ENCODE data around the gene LMNB1.
"Not testable (repeated sequence)": the region's sequence is repeated elsewhere in the genome, so short reads cannot be mapped to it uniquely, and the experiment has no call there.

Gene LMNB1

DNA sequence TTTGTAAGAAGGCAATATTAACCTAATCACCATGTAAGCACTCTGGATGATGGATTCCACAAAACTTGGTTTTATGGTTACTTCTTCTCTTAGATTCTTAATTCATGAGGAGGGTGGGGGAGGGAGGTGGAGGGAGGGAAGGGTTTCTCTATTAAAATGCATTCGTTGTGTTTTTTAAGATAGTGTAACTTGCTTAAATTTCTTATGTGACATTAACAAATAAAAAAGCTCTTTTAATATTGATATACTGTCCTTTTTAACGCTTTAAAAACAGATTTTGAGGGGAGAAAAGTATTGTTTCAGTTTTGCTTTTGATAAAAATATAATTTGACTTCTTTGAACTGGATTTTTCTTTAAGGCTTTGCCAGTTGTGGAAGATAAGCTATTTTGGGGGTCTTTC, 59.8 kb downstream of the LMNB1 start:
- Histone ChIP-seq H3K27ac (ENCODE audit: low read length, poor library complexity, severe bottlenecking) (no peak overlapping the region), H2BK120ac (ENCODE audit: low read depth, low read length) (no peak overlapping the region), H4K8ac (ENCODE audit: low read length) (no peak overlapping the region), H3K14ac (ENCODE audit: low read length in 2 of 2) (no peak overlapping the region), H3K23ac (ENCODE audit: low read length in 2 of 2) (no peak overlapping the region), H3K79me1 (replicated peaks; ENCODE audit: low read length, poor library complexity, severe bottlenecking) (peaks cover 9% of the 10 kb centered on the region), H2AK5ac (ENCODE audit: low read length, severe bottlenecking) (no peak overlapping the region), H2BK12ac (ENCODE audit: low read length in 2 of 2) (no peak overlapping the region), H3K4me1 (ENCODE audit: control insufficient read depth, insufficient read depth, low read depth, low read length) (no peaks in the 10 kb centered on the region), H2AFZ (ENCODE audit: low read depth, low read length) (no peak overlapping the region), H3K4ac (ENCODE audit: low read depth in 1 of 2, low read length in 2 of 2) (no peak overlapping the region), H3K18ac (ENCODE audit: low read depth in 1 of 2, low read length in 2 of 2) (no peak overlapping the region), H3K27me3 (ENCODE audit: control insufficient read depth in 1 of 2, insufficient read depth in 1 of 2, low read length in 2 of 2) (no peaks in the 10 kb centered on the region), H2BK15ac (ENCODE audit: low read depth, poor library complexity, severe bottlenecking) (no peak overlapping the region), H3K36me3 (ENCODE audit: control insufficient read depth in 1 of 2, insufficient read depth in 2 of 2, low read depth in 1 of 2, low read length in 2 of 2) (peaks cover 0 to 11% of the 10 kb centered on the region in 2 experiments), H3K4me2 (ENCODE audit: low read length, poor library complexity, severe bottlenecking) (no peak overlapping the region), H3K9ac (ENCODE audit: low read length) (no peak overlapping the region), H2BK5ac (ENCODE audit: low read depth, low read length, poor library complexity, severe bottlenecking) (no peak overlapping the region), H3K4me3 (ENCODE audit: insufficient read depth in 1 of 2, low read depth in 1 of 2, low read length in 2 of 2) (no peak overlapping the region), H3K9me3 (ENCODE audit: control insufficient read depth, low read length) (no peaks in the 10 kb centered on the region), H4K91ac (ENCODE audit: low read length) (no peak overlapping the region)
- WGBS = 100% methylated on average over 1 of the region's 2 CpGs
- no peak for DNase-seq

DNA sequence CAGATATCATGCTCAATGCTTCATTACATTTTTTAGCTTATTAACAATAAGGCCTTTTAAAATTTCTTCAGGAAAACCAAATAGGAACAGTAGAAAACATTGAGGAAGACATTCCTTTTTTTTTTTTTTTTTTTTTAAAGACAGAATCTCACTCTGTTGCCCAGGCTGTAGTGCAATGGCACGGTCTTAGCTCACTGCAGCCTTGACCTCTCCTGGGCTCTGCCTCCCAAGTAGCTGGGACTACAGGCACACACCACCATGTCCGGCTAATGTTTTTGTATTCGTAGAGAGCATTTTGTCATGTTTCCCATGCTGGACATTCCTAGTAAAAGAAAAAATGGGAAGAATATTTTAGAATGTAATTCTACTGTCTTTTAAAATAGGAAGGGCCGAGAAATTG, 60.3 kb downstream of the LMNB1 start:
- Histone ChIP-seq H3K79me1 (replicated peaks; ENCODE audit: low read length, poor library complexity, severe bottlenecking) (peaks cover 9% of the 10 kb centered on the region), H3K4me2 (ENCODE audit: low read length, poor library complexity, severe bottlenecking) (no peak overlapping the region), H3K9me3 (ENCODE audit: control insufficient read depth, low read length) (no peaks in the 10 kb centered on the region), H4K8ac (ENCODE audit: low read length) (no peak overlapping the region), H3K27me3 (ENCODE audit: control insufficient read depth in 1 of 2, insufficient read depth in 1 of 2, low read length in 2 of 2) (no peaks in the 10 kb centered on the region), H2AFZ (ENCODE audit: low read depth, low read length) (no peak overlapping the region), H3K4me1 (ENCODE audit: control insufficient read depth, insufficient read depth, low read depth, low read length) (no peaks in the 10 kb centered on the region), H3K14ac (ENCODE audit: low read length in 2 of 2) (no peak overlapping the region), H3K23ac (ENCODE audit: low read length in 2 of 2) (no peak overlapping the region), H2BK12ac (ENCODE audit: low read length in 2 of 2) (no peak overlapping the region), H3K27ac (ENCODE audit: low read length, poor library complexity, severe bottlenecking) (no peak overlapping the region), H3K18ac (ENCODE audit: low read depth in 1 of 2, low read length in 2 of 2) (no peak overlapping the region), H4K91ac (ENCODE audit: low read length) (no peak overlapping the region), H3K36me3 (ENCODE audit: control insufficient read depth in 1 of 2, insufficient read depth in 2 of 2, low read depth in 1 of 2, low read length in 2 of 2) (peaks cover 0 to 11% of the 10 kb centered on the region in 2 experiments), H3K4me3 (ENCODE audit: insufficient read depth in 1 of 2, low read depth in 1 of 2, low read length in 2 of 2) (no peak overlapping the region), H2AK5ac (ENCODE audit: low read length, severe bottlenecking) (no peak overlapping the region), H2BK15ac (ENCODE audit: low read depth, poor library complexity, severe bottlenecking) (no peak overlapping the region), H3K9ac (ENCODE audit: low read length) (no peak overlapping the region), H2BK5ac (ENCODE audit: low read depth, low read length, poor library complexity, severe bottlenecking) (no peak overlapping the region), H3K4ac (ENCODE audit: low read depth in 1 of 2, low read length in 2 of 2) (no peak overlapping the region), H2BK120ac (ENCODE audit: low read depth, low read length) (no peak overlapping the region)
- no peak for DNase-seq
- 98% methylated on average over 4 of the region's 4 CpGs for WGBS

DNA sequence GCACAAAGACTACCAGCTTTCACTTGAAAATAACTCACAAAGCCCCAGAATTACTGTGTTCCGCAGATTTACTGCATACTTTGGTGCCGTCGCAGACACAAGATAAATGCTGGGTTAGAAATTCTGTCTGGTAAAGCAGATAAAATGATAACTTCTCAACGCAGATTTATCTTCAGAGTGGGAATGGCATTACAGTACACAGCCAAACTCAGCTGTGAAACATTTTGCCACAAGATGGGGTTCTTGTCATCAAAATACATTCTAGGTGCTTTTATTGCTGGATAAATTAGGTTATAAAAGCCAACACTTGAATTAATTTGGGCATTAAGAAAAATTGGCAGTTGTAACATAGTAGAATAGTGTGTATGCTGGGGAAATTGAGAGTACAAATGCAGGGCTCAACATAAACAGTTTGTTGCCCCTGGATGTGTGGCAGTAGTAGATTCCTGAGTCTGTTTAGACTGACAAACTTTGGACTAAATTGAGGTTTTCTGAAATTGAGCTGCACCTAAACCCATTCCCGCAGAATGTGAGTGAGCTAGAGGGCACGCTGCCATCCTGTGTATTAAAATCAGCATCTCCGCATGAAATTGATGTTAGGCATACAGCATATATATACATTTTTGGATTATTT, 61.1 kb downstream of the LMNB1 start:
- no peak overlapping the region for H4K91ac ChIP-seq (ENCODE audit: low read length)
- WGBS = 91% methylated on average over 4 of the region's 7 CpGs
- H3K9me3 ChIP-seq (ENCODE audit: control insufficient read depth, low read length) = no peaks in the 10 kb centered on the region
- no peak overlapping the region for H2BK12ac ChIP-seq (ENCODE audit: low read length in 2 of 2)
- no peak overlapping the region for H2AFZ ChIP-seq (ENCODE audit: low read depth, low read length)
- H2AK5ac ChIP-seq (ENCODE audit: low read length, severe bottlenecking) = no peak overlapping the region
- no peak overlapping the region for H3K23ac ChIP-seq (ENCODE audit: low read length in 2 of 2)
- H3K36me3 ChIP-seq (ENCODE audit: control insufficient read depth in 1 of 2, insufficient read depth in 2 of 2, low read depth in 1 of 2, low read length in 2 of 2) = peaks cover 0 to 11% of the 10 kb centered on the region in 2 experiments
- H3K18ac ChIP-seq (ENCODE audit: low read depth in 1 of 2, low read length in 2 of 2) = no peak overlapping the region
- no peaks in the 10 kb centered on the region for H3K27me3 ChIP-seq (ENCODE audit: control insufficient read depth in 1 of 2, insufficient read depth in 1 of 2, low read length in 2 of 2)
- no peak overlapping the region for H3K14ac ChIP-seq (ENCODE audit: low read length in 2 of 2)
- H3K9ac ChIP-seq (ENCODE audit: low read length) = no peak overlapping the region
- H3K4me2 ChIP-seq (ENCODE audit: low read length, poor library complexity, severe bottlenecking) = no peak overlapping the region
- no peak overlapping the region for H2BK5ac ChIP-seq (ENCODE audit: low read depth, low read length, poor library complexity, severe bottlenecking)
- DNase-seq = peak; percentile 36
- no peak overlapping the region for H2BK120ac ChIP-seq (ENCODE audit: low read depth, low read length)
- H3K4ac ChIP-seq (ENCODE audit: low read depth in 1 of 2, low read length in 2 of 2) = no peak overlapping the region
- no peak overlapping the region for H4K8ac ChIP-seq (ENCODE audit: low read length)
- H3K4me3 ChIP-seq (ENCODE audit: insufficient read depth in 1 of 2, low read depth in 1 of 2, low read length in 2 of 2) = no peak overlapping the region
- H3K79me1 ChIP-seq (replicated peaks; ENCODE audit: low read length, poor library complexity, severe bottlenecking) = peaks cover 9% of the 10 kb centered on the region
- H3K27ac ChIP-seq (ENCODE audit: low read length, poor library complexity, severe bottlenecking) = no peak overlapping the region
- no peak overlapping the region for H2BK15ac ChIP-seq (ENCODE audit: low read depth, poor library complexity, severe bottlenecking)
- no peaks in the 10 kb centered on the region for H3K4me1 ChIP-seq (ENCODE audit: control insufficient read depth, insufficient read depth, low read depth, low read length)

DNA sequence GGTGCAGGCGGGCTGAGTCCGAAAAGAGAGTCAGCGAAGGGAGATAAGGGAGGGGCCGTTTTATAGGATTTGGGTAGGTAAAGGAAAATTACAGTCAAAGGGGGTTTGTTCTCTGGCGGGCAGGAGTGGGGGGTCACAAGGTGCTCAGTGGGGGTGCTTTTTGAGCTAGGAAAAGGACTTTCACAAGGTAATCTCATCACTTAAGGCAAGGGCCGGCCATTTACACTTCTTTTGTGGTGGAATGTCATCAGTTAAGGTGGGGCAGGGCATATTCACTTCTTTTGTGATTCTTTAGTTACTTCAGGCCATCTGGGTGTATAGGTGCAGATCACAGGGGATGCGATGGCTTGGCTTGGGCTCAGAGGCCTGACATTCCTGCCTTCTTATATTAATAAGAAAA, 62.5 kb downstream of the LMNB1 start:
- H2BK120ac ChIP-seq (ENCODE audit: low read depth, low read length); H4K8ac ChIP-seq (ENCODE audit: low read length); H3K27ac ChIP-seq (ENCODE audit: low read length, poor library complexity, severe bottlenecking); H3K23ac ChIP-seq (ENCODE audit: low read length in 2 of 2); H3K18ac ChIP-seq (ENCODE audit: low read depth in 1 of 2, low read length in 2 of 2); H3K36me3 ChIP-seq (ENCODE audit: control insufficient read depth in 1 of 2, insufficient read depth in 2 of 2, low read depth in 1 of 2, low read length in 2 of 2); H3K27me3 ChIP-seq (ENCODE audit: control insufficient read depth in 1 of 2, insufficient read depth in 1 of 2, low read length in 2 of 2); H3K9me3 ChIP-seq (ENCODE audit: control insufficient read depth, low read length); H4K91ac ChIP-seq (ENCODE audit: low read length); H2AFZ ChIP-seq (ENCODE audit: low read depth, low read length); H3K4me1 ChIP-seq (ENCODE audit: control insufficient read depth, insufficient read depth, low read depth, low read length); H3K9ac ChIP-seq (ENCODE audit: low read length); H3K14ac ChIP-seq (ENCODE audit: low read length in 2 of 2); H2AK5ac ChIP-seq (ENCODE audit: low read length, severe bottlenecking); H2BK15ac ChIP-seq (ENCODE audit: low read depth, poor library complexity, severe bottlenecking); H3K79me1 ChIP-seq (replicated peaks; ENCODE audit: low read length, poor library complexity, severe bottlenecking); H3K4me2 ChIP-seq (ENCODE audit: low read length, poor library complexity, severe bottlenecking); H3K4me3 ChIP-seq (ENCODE audit: insufficient read depth in 1 of 2, low read depth in 1 of 2, low read length in 2 of 2); H2BK5ac ChIP-seq (ENCODE audit: low read depth, low read length, poor library complexity, severe bottlenecking); DNase-seq; H2BK12ac ChIP-seq (ENCODE audit: low read length in 2 of 2); H3K4ac ChIP-seq (ENCODE audit: low read depth in 1 of 2, low read length in 2 of 2): not testable (repeated sequence)
- 89% methylated on average over 6 of the region's 7 CpGs for WGBS
